Measurements from ENCODE around the gene PRKACB. TPM values are rescaled to one million over a fixed set of nuclear protein-coding genes. Genes with fewer than 3 reads are reported as not detected.

The PRKACB gene
- polyA plus RNA-seq (9.4 to 15.3 TPM (median 11.2 TPM) in 3 replicates), polyA minus RNA-seq (5.0 to 18.6 TPM (median 12.3 TPM) in 3 replicates)
- polyA plus RNA-seq (2011; ENCODE audit: low read depth), result 15.4 TPM
- polyA plus RNA-seq (2011; cell fraction: cytosol; rRNA removed), result 10.0 and 21.2 TPM in 2 replicates
- polyA plus RNA-seq (2011; cell fraction: nucleus; rRNA removed), result 10.1 and 14.5 TPM in 2 replicates
- polyA plus RNA-seq (2012; ENCODE audit: low replicate concordance), result 4.8 and 11.5 TPM in 2 replicates
- polyA minus RNA-seq (2011; cell fraction: cytosol; rRNA and poly(A)+ RNA removed), result 17.1 TPM
- polyA minus RNA-seq (2011; cell fraction: nucleus; rRNA and poly(A)+ RNA removed), result 10.0 and 20.6 TPM in 2 replicates

- Histone ChIP-seq H3K9ac (ENCODE audit: control insufficient read depth, extremely low read depth, insufficient read depth, low read length) (no peak within 1 kb of the TSS), H3K4me2 (ENCODE audit: control insufficient read depth, extremely low read depth, insufficient read depth, low read depth, low read length) (peak within 1 kb of the TSS; percentile 63), H3K4me3 (ENCODE audit: control insufficient read depth in 2 of 3, extremely low read depth in 1 of 3, insufficient read depth in 2 of 3, low read depth in 1 of 3, low read length in 3 of 3) (peak within 1 kb of the TSS in 1 of 3 experiments; percentile 8), H3K4me1 (ENCODE audit: control insufficient read depth, extremely low read depth, insufficient read depth, low read length) (peaks cover 24% of the 10 kb centered on the region), H3K79me2 (ENCODE audit: control insufficient read depth, insufficient read depth, low read length) (no peaks in the 10 kb centered on the region), H3K9me3 (ENCODE audit: control insufficient read depth, low read depth, low read length) (no peaks in the 10 kb centered on the region), H3K9me1 (ENCODE audit: control insufficient read depth, extremely low read depth, insufficient read depth, low read length) (no peaks in the 10 kb centered on the region), H2AFZ (ENCODE audit: control insufficient read depth, low read length) (peak within 1 kb of the TSS; percentile 70), H3K36me3 (ENCODE audit: control insufficient read depth in 2 of 2, extremely low read depth in 1 of 2, insufficient read depth in 2 of 2, low read length in 2 of 2) (no peaks in the 10 kb centered on the region), H3K27me3 (ENCODE audit: control insufficient read depth, extremely low read depth, insufficient read depth, low read length) (no peaks in the 10 kb centered on the region), H3K27ac (ENCODE audit: control insufficient read depth, insufficient read depth, low read length) (peak within 1 kb of the TSS; percentile 40), H4K20me1 (ENCODE audit: control insufficient read depth, extremely low read depth, insufficient read depth, low read length) (no peaks in the 10 kb centered on the region)
- dilution Hi-C loops (cut with MboI; ENCODE audit: extremely low pct_ligation_motif_present, low sequenced_read_pairs), result no loop called here
- DNase-seq (ENCODE audit: low read depth, low spot score), result no peak
- FAIRE-seq, result peak; percentile 84
- TF ChIP-seq EZH2 (IDR thresholded peaks at IDR 0.05; ENCODE audit: low read length) (no peak), CTCF (optimal IDR thresholded peaks at IDR 0.05 in 1 of 3, IDR thresholded peaks at IDR 0.05 in 1 of 3, conservative IDR thresholded peaks at IDR 0.05 in 1 of 3; ENCODE audit: extremely low read depth in 1 of 3, insufficient read depth in 2 of 3, low read length in 3 of 3) (no peak)
These were observed at the start of gene PRKACB for GRCh38 chr1:84143796-84144565. TSS of gene PRKACB (plus strand) at chr1:84144271. CDS start at chr1:84144362, 91 bp downstream.

GRCh38 chr1:84095308-84095707, 48.8 kb upstream of the PRKACB start:
- TF ChIP-seq EZH2 (IDR thresholded peaks at IDR 0.05; ENCODE audit: low read length), result no peak
- DNase-seq (ENCODE audit: low read depth, low spot score) (no peak), FAIRE-seq (no peak)
- H3K27me3 ChIP-seq (ENCODE audit: control insufficient read depth, extremely low read depth, insufficient read depth, low read length), result no peaks in the 10 kb centered on the region
- no peak overlapping the region for H2AFZ ChIP-seq (ENCODE audit: control insufficient read depth, low read length)
- H3K4me1 ChIP-seq (ENCODE audit: control insufficient read depth, extremely low read depth, insufficient read depth, low read length), result peaks cover 7% of the 10 kb centered on the region
- H3K9ac ChIP-seq (ENCODE audit: control insufficient read depth, extremely low read depth, insufficient read depth, low read length), result no peak overlapping the region
- H3K9me3 ChIP-seq (ENCODE audit: control insufficient read depth, low read depth, low read length), result no peaks in the 10 kb centered on the region
- H3K27ac ChIP-seq (ENCODE audit: control insufficient read depth, insufficient read depth, low read length), result no peak overlapping the region
- H3K79me2 ChIP-seq (ENCODE audit: control insufficient read depth, insufficient read depth, low read length), result peaks cover 4% of the 10 kb centered on the region
- H3K4me3 ChIP-seq (ENCODE audit: control insufficient read depth in 2 of 3, extremely low read depth in 1 of 3, insufficient read depth in 2 of 3, low read depth in 1 of 3, low read length in 3 of 3), result no peak overlapping the region
- no peaks in the 10 kb centered on the region for H3K36me3 ChIP-seq (ENCODE audit: control insufficient read depth in 2 of 2, extremely low read depth in 1 of 2, insufficient read depth in 2 of 2, low read length in 2 of 2)
- H4K20me1 ChIP-seq (ENCODE audit: control insufficient read depth, extremely low read depth, insufficient read depth, low read length), result no peaks in the 10 kb centered on the region
- no peak overlapping the region for H3K4me2 ChIP-seq (ENCODE audit: control insufficient read depth, extremely low read depth, insufficient read depth, low read depth, low read length)
- dilution Hi-C loops (cut with MboI; ENCODE audit: extremely low pct_ligation_motif_present, low sequenced_read_pairs), result no loop called here
- no peaks in the 10 kb centered on the region for H3K9me1 ChIP-seq (ENCODE audit: control insufficient read depth, extremely low read depth, insufficient read depth, low read length)
